ENCODE measurements around the gene CPLX1.

Gene CPLX1

DNA sequence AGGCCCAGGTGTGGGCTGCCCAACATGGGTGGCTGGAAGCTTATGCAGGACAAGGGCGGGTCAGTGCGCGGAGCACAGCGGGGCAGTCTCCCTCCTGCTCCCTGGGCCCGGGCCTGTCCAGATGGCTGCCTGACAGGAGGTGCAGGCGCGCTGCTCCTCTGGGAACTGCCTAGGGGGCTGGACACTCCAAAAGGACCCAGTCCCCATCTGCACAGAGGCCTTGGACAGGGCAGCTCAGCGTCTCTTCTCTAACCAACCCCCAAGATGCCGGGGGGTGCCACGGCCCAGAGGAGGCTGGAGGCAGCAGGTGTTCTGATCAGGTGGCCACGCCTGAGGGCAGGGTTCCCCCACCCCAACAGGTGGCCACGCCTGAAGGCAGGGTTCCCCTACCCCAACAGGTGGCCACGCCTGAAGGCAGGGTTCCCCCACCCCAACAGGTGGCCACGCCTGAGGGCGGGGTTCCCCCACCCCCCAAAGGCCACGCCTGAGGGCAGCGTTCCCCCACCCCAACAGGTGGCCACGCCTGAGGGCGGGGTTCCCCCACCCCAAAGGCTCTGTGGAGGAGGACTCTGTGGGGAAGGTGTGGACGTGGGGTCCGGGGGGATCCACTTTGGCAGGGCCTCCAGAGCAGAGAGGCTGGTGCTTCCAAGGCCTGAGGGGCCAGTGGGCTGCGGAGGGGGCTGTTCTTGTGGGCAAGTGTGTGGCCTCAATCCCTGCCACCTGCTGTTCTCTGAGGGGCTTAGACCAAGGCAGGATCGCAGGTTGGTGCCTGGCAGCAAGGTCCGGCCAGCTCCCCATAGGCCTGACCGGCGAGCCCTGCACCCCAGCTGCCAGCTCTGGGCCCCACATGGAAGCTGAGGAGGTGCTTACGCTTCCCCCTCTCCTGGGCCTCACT, 36.1 kb downstream of the CPLX1 start:
- H3K27me3 ChIP-seq (ENCODE audit: insufficient read depth, low read length): peaks cover 62% of the 10 kb centered on the region
- H3K4me1 ChIP-seq (ENCODE audit: control insufficient read depth, insufficient read depth, low read length, unreplicated experiment): peaks cover 6% of the 10 kb centered on the region
- H3K36me3 ChIP-seq (ENCODE audit: insufficient read depth, low read length): no peaks in the 10 kb centered on the region
- H3K4me3 ChIP-seq (ENCODE audit: low read depth, low read length): no peak overlapping the region
- no peaks in the 10 kb centered on the region for H3K79me2 ChIP-seq (ENCODE audit: control insufficient read depth, insufficient read depth, low read length, unreplicated experiment)
- H2AFZ ChIP-seq (ENCODE audit: low read length, unreplicated experiment): no peak overlapping the region
- no peak overlapping the region for H3K27ac ChIP-seq (ENCODE audit: low read depth, low read length)

DNA sequence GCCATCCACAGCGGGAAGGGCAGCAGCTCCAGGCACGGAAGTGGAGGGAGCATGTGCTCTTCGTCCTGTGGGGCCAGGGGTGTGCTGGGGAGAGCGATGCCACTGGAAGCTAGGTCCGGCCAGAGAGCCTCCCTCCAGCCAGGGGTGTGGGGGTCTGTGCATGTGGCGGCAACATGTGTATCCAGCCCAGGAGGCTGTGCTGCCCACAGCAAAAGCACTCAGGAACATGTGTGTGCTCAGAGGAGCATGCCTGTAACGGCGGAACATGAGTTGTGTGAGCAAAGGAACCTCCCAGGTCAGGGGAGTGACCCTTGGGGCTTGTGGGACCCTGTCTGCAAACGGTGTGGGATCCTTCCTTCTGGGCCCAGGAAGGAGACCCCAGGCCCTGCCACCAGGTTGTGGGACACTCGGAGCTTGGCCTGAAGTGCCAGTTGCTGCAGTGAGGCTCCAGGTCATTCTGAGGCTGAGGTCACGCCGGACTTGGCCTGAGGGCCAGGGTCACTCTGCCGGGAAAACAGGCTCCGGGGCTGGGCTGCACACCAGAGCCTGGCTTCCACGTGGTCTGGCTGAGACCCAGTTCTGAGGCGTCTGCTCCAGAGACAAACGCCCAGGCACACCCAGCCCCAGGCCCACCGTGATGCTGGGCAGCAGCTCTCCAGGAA, 37.2 kb downstream of the CPLX1 start:
- Histone ChIP-seq H3K4me1 (ENCODE audit: control insufficient read depth, insufficient read depth, low read length, unreplicated experiment) (peaks cover 6% of the 10 kb centered on the region), H3K27me3 (ENCODE audit: insufficient read depth, low read length) (peaks cover 52% of the 10 kb centered on the region), H3K27ac (ENCODE audit: low read depth, low read length) (no peak overlapping the region), H3K36me3 (ENCODE audit: insufficient read depth, low read length) (no peaks in the 10 kb centered on the region), H3K79me2 (ENCODE audit: control insufficient read depth, insufficient read depth, low read length, unreplicated experiment) (no peaks in the 10 kb centered on the region), H3K4me3 (ENCODE audit: low read depth, low read length) (no peak overlapping the region), H2AFZ (ENCODE audit: low read length, unreplicated experiment) (no peak overlapping the region)

- Histone ChIP-seq H3K27me3 (ENCODE audit: insufficient read depth, low read length) (peaks cover 46% of the 10 kb centered on the region), H3K36me3 (ENCODE audit: insufficient read depth, low read length) (no peaks in the 10 kb centered on the region), H3K79me2 (ENCODE audit: control insufficient read depth, insufficient read depth, low read length, unreplicated experiment) (no peaks in the 10 kb centered on the region), H3K4me1 (ENCODE audit: control insufficient read depth, insufficient read depth, low read length, unreplicated experiment) (peaks cover 6% of the 10 kb centered on the region), H3K4me3 (ENCODE audit: low read depth, low read length) (no peak overlapping the region), H3K27ac (ENCODE audit: low read depth, low read length) (no peak overlapping the region), H2AFZ (ENCODE audit: low read length, unreplicated experiment) (no peak overlapping the region)
Measured at GRCh38 chr4:788006-788635, 37.8 kb downstream of the CPLX1 start.

DNA sequence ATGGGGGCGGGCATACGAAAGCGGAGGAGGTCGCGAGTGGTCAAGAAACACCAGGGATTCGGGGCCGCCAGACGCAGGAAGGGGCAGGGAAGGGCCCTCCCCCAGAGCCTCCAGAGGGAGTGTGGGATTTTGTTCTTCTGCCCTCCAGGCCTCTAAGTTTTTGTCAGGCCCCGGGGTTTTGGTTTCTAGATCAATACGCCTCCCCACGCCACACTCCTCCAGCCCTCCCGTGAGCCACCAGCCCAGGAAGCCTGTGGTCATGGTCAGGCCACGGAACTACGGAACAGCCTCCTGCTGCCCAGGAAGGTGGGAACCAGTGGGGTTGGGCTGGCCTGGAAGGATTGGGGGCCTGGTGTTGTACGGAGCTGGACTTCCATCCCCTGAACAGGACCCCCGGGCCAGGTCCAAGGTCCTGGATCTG, 38.4 kb downstream of the CPLX1 start:
- H3K4me3 ChIP-seq (ENCODE audit: low read depth, low read length): no peak overlapping the region
- H3K27ac ChIP-seq (ENCODE audit: low read depth, low read length): no peak overlapping the region

GRCh38 chr4:786861-787300, 39.0 kb downstream of the CPLX1 start:
- Histone ChIP-seq H3K36me3 (ENCODE audit: insufficient read depth, low read length) (no peaks in the 10 kb centered on the region), H3K27ac (ENCODE audit: low read depth, low read length) (no peak overlapping the region), H3K4me3 (ENCODE audit: low read depth, low read length) (no peak overlapping the region), H3K79me2 (ENCODE audit: control insufficient read depth, insufficient read depth, low read length, unreplicated experiment) (no peaks in the 10 kb centered on the region), H3K4me1 (ENCODE audit: control insufficient read depth, insufficient read depth, low read length, unreplicated experiment) (peaks cover 12% of the 10 kb centered on the region), H2AFZ (ENCODE audit: low read length, unreplicated experiment) (no peak overlapping the region), H3K27me3 (ENCODE audit: insufficient read depth, low read length) (peaks cover 35% of the 10 kb centered on the region)

More for the DNA sequence above, 38.4 kb downstream of the CPLX1 start:
- no peaks in the 10 kb centered on the region for H3K36me3 ChIP-seq (ENCODE audit: insufficient read depth, low read length)
- no peak overlapping the region for H2AFZ ChIP-seq (ENCODE audit: low read length, unreplicated experiment)
- H3K4me1 ChIP-seq (ENCODE audit: control insufficient read depth, insufficient read depth, low read length, unreplicated experiment): peaks cover 7% of the 10 kb centered on the region
- no peaks in the 10 kb centered on the region for H3K79me2 ChIP-seq (ENCODE audit: control insufficient read depth, insufficient read depth, low read length, unreplicated experiment)
- H3K27me3 ChIP-seq (ENCODE audit: insufficient read depth, low read length): peaks cover 41% of the 10 kb centered on the region

GRCh38 chr4:786074-786741, 39.7 kb downstream of the CPLX1 start:
- H3K36me3 ChIP-seq (ENCODE audit: insufficient read depth, low read length): no peaks in the 10 kb centered on the region
- peak overlapping the region; percentile 41; the same call in 1 of the 2 replicates for H3K4me3 ChIP-seq (ENCODE audit: low read depth, low read length)
- H3K27me3 ChIP-seq (ENCODE audit: insufficient read depth, low read length): peaks cover 28% of the 10 kb centered on the region
- peaks cover 4% of the 10 kb centered on the region for H3K79me2 ChIP-seq (ENCODE audit: control insufficient read depth, insufficient read depth, low read length, unreplicated experiment)
- no peak overlapping the region for H2AFZ ChIP-seq (ENCODE audit: low read length, unreplicated experiment)
- H3K4me1 ChIP-seq (ENCODE audit: control insufficient read depth, insufficient read depth, low read length, unreplicated experiment): peaks cover 12% of the 10 kb centered on the region
- no peak overlapping the region for H3K27ac ChIP-seq (ENCODE audit: low read depth, low read length)

DNA sequence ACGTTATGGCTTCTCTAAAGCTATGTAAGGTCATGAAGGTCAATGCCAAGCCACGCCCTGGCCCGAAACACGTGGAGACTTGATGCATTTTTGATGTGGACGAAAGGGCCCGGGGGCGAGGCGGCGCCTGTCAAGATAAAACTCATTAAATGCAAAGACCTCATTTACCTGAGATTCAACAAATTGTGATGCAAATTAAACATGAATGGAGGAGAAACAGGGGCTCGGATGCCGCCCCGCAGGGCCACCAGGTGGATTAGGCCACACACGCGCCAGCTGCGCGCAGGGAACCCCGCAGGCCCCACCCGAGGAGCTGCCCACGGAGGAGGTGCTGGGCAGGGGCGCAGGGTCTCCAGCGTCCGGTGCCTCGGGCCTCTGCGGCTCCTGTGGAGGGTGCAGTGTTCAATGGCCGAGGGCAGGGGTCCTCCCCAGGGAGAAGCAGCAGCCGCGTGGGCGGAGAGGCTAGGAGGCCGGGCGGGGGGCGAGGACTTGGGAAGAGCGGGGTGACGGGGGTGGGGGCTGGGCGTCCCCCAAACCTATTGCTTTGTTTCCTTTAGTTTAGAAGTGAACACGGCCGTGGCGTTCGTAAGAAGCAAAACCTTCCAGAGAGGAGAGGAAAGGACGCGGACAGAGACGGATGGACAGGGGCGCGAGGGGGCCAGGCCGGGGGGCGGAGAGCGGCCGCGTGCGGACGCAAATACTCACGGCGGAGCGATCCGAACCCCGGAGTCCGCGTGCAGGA, 40.4 kb downstream of the CPLX1 start:
- H3K36me3 ChIP-seq (ENCODE audit: insufficient read depth, low read length): no peaks in the 10 kb centered on the region
- H2AFZ ChIP-seq (ENCODE audit: low read length, unreplicated experiment): no peak overlapping the region
- H3K4me1 ChIP-seq (ENCODE audit: control insufficient read depth, insufficient read depth, low read length, unreplicated experiment): peaks cover 13% of the 10 kb centered on the region
- peak overlapping the region; percentile 41; the same call in 1 of the 2 replicates for H3K4me3 ChIP-seq (ENCODE audit: low read depth, low read length)
- H3K79me2 ChIP-seq (ENCODE audit: control insufficient read depth, insufficient read depth, low read length, unreplicated experiment): peaks cover 11% of the 10 kb centered on the region
- no peak overlapping the region for H3K27ac ChIP-seq (ENCODE audit: low read depth, low read length)
- H3K27me3 ChIP-seq (ENCODE audit: insufficient read depth, low read length): peaks cover 28% of the 10 kb centered on the region

DNA sequence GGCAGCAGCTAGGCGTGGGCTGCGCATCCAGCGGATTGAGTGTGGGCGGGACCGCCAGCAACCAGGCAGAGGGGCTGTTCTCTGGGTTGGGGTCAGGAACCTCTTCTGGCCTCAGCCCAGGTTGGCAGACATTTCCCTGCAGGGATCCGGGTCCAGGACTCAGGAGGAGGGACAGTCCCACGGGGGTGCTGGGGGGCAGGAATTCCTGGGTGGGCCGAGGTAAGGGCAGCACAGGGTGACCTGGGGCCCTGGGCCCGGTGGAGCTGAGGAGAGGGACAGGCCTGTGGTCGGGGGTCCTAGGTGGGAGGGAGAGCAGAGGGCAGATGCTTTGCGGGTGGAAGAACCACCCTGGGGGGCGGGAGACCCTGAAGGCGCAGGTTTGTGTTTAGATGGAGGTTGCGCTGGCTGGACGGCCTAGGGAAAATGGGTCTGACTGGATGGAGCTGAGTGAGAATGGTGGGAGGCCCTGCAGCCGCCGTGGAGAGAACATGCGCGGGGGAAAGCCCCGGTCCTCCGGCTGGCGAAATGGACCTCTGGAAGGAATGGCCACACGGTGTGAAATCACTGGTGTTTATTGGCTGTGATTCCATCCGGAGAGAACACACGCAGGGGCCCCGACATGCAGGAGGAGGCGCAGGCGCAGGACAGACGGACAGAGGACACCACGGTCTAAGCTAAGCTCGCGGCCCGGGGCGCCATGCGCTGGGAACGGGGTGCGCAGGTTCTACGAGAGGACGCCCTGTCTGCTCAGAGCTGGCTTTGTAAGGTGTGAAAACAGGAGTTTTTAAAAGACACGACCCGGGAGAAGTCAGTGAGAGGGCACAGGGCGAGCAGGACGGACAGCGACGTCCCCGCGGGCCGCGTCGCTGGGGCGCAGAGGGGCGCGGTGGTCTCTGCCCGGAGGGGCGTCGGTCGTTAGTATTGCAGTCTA, 41.3 kb downstream of the CPLX1 start:
- Histone ChIP-seq H3K4me3 (ENCODE audit: low read depth, low read length) (no peak overlapping the region), H3K27ac (ENCODE audit: low read depth, low read length) (no peak overlapping the region), H3K27me3 (ENCODE audit: insufficient read depth, low read length) (peaks cover 28% of the 10 kb centered on the region), H3K4me1 (ENCODE audit: control insufficient read depth, insufficient read depth, low read length, unreplicated experiment) (peaks cover 21% of the 10 kb centered on the region), H2AFZ (ENCODE audit: low read length, unreplicated experiment) (no peak overlapping the region), H3K79me2 (ENCODE audit: control insufficient read depth, insufficient read depth, low read length, unreplicated experiment) (peaks cover 19% of the 10 kb centered on the region), H3K36me3 (ENCODE audit: insufficient read depth, low read length) (peaks cover 5% of the 10 kb centered on the region; the same call in 1 of the 2 replicates)

DNA sequence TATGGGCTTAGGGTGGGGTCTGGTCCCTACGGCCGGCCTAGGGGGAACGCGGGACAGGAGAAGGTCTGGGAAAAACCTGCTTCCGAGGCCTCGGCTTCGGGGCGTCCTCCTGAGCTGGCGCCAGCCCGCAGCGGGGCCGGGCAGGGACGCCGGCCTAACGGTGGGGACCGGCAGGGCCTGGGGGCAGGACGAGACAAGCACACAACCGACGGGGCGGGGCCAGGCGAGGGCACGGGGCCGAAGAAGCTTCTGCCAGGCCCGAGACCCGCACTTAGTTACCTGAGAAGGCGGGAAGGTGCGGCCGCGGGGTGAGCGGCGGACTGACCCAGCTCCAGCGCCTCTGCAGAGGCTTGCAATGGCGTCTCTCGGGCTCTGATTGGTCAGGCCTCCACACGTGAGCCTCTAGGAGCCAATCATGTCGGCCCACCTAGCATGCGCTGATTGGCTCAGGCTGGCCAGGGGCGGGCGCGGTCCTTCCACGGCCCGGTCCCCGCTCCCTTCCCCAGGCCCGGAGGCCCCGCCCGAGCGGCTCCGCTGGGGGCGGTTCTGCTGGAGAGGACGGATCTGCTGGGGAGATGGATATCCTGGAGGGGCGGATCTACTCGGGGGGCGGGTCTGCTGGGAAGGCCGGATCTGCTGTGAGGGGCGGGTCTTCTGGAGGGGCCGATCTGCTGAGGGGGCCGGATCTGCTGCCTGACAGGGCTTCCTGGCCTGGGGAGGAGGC, 44.3 kb downstream of the CPLX1 start:
- H3K27ac ChIP-seq (ENCODE audit: low read depth, low read length): peak overlapping the region; percentile 80
- H3K4me3 ChIP-seq (ENCODE audit: low read depth, low read length): peak overlapping the region; percentile 100
- H3K4me1 ChIP-seq (ENCODE audit: control insufficient read depth, insufficient read depth, low read length, unreplicated experiment): peaks cover 24% of the 10 kb centered on the region
- H3K36me3 ChIP-seq (ENCODE audit: insufficient read depth, low read length): peaks cover 30% of the 10 kb centered on the region
- peaks cover 49% of the 10 kb centered on the region for H3K79me2 ChIP-seq (ENCODE audit: control insufficient read depth, insufficient read depth, low read length, unreplicated experiment)
- H2AFZ ChIP-seq (ENCODE audit: low read length, unreplicated experiment): peak overlapping the region; percentile 79
- H3K27me3 ChIP-seq (ENCODE audit: insufficient read depth, low read length): peaks cover 19% of the 10 kb centered on the region
